Measurements from ENCODE around the gene ELK1.

ELK1 gene

DNA sequence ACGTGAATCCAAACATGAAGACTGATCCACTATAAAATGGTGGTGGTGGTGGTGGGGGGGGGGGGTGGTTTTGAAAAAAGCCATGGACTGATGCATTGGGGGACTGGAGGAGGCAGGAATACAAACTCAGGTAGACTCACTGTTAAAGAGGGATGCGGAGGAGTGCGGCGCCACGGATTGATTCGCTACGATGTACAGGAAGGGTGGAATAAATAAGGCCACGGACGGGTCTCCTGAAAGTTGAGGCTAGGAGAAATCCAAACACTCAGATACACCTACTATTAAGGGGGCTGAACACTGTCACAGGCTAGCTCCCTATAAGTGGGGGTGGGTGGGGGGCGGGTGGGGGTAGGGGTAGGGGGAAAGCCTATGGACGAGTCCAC is 591 bp downstream of the ELK1 start:
- H4K8ac ChIP-seq (ENCODE audit: low read depth, low read length) = no peak overlapping the region
- H3K4me1 ChIP-seq (ENCODE audit: control insufficient read depth in 2 of 2, insufficient read depth in 1 of 2, low read depth in 1 of 2, low read length in 2 of 2) = peaks cover 2 to 6% of the 10 kb centered on the region in 2 donors
- no peak overlapping the region for H2AFZ ChIP-seq (ENCODE audit: low read length)
- H3K23ac ChIP-seq (ENCODE audit: low read depth, low read length, poor library complexity) = no peak overlapping the region
- no peak overlapping the region for H3K14ac ChIP-seq (ENCODE audit: low read length)
- peaks cover 0 to 33% of the 10 kb centered on the region in 2 donors for H3K36me3 ChIP-seq (replicated peaks in 1 of 2; ENCODE audit: control insufficient read depth in 2 of 2, insufficient read depth in 2 of 2, low read length in 2 of 2)
- H3K4me2 ChIP-seq (ENCODE audit: insufficient read depth, low read length, poor library complexity, severe bottlenecking) = peak overlapping the region; percentile 43
- H3K9me3 ChIP-seq (replicated peaks in 1 of 2; ENCODE audit: control insufficient read depth in 2 of 2, insufficient read depth in 1 of 2, low read depth in 1 of 2, low read length in 2 of 2) = no peaks in the 10 kb centered on the region
- no peak overlapping the region for H3K18ac ChIP-seq (ENCODE audit: low read length)
- H2BK5ac ChIP-seq (ENCODE audit: low read length) = no peak overlapping the region
- no peak overlapping the region for H2AK5ac ChIP-seq (ENCODE audit: low read depth, low read length)
- peaks cover 3% of the 10 kb centered on the region for H3K79me1 ChIP-seq (ENCODE audit: low read depth, low read length)
- H2BK15ac ChIP-seq (ENCODE audit: low read length) = no peak overlapping the region
- no peak overlapping the region for H2BK120ac ChIP-seq (ENCODE audit: low read depth, low read length)
- no peak overlapping the region for H3K4ac ChIP-seq (ENCODE audit: low read length)
- H2BK12ac ChIP-seq (ENCODE audit: low read length) = no peak overlapping the region
- H3K4me3 ChIP-seq (ENCODE audit: low read length in 2 of 2) = peak overlapping the region; percentile 96 to 98
- H3K27me3 ChIP-seq (ENCODE audit: control insufficient read depth in 3 of 3, insufficient read depth in 3 of 3, low read depth in 1 of 3, low read length in 3 of 3) = peaks cover 0 to 3% (median 0%) of the 10 kb centered on the region in 3 experiments
- no peak overlapping the region for H4K91ac ChIP-seq (ENCODE audit: low read depth, low read length, poor library complexity)
- no peak overlapping the region for H3K27ac ChIP-seq (replicated peaks; ENCODE audit: low read length)
- WGBS, 2 donors (ENCODE audit: extremely low coverage in 2 of 2, insufficient read length in 2 of 2, insufficient replicate concordance in 1 of 2) = no CpG with 5 or more reads among the region's 11 CpGs
- DNase-seq (ENCODE audit: low spot score) = no peak
- H3K9ac ChIP-seq (ENCODE audit: low read depth, low read length, poor library complexity) = peak overlapping the region; percentile 60

DNA sequence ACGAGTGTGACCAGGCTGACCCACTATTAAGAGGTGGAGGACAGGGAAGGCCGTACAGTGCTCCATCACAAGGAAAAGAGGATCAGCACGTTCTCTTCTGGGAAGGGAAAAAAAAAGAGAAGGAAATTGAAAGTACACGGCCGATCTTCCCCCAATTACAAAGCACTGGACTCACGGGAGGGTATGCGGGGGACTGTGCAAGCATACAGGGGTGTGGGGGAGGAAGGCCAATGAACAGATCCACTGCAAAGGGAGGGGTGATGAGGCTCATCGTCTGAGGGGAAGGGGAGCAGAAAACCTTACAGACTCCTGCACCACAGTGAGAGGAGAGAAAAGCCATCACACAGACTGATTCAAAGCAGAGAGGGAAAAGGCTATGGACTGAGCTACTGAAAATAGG is 1.1 kb downstream of the ELK1 start:
- no peak for DNase-seq (ENCODE audit: low spot score)
- H2BK5ac ChIP-seq (ENCODE audit: low read length) = no peak overlapping the region

DNA sequence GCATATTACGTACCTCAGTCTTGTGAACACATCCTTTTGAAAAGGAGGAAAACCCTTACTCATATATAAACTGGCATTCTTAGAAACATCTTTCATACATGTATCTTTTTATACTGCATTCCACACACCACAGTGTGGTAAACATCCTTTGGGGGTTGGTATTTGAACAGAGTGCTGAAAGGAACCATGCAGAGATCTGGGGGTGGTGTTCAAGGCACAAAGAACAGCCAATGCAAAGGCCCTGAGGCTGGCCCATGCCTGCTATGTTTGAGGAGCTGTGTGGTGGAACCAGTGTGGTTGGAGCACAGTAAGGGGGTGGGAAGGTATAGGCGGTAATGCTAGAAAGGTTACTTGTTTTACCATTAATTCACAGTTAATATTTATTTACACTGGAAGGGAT is 2.0 kb downstream of the ELK1 start:
- H3K4me3 ChIP-seq (ENCODE audit: low read length in 2 of 2) = no peak overlapping the region

More for the DNA sequence above, 1.1 kb downstream of the ELK1 start:
- Histone ChIP-seq H3K27me3 (ENCODE audit: control insufficient read depth in 3 of 3, insufficient read depth in 3 of 3, low read depth in 1 of 3, low read length in 3 of 3) (peaks cover 0 to 3% (median 0%) of the 10 kb centered on the region in 3 experiments), H2AFZ (ENCODE audit: low read length) (no peak overlapping the region), H3K4ac (ENCODE audit: low read length) (no peak overlapping the region), H3K4me2 (ENCODE audit: insufficient read depth, low read length, poor library complexity, severe bottlenecking) (no peak overlapping the region), H3K4me3 (ENCODE audit: low read length in 2 of 2) (peak overlapping the region in 1 of 2 donors; percentile 96), H2BK15ac (ENCODE audit: low read length) (no peak overlapping the region), H3K23ac (ENCODE audit: low read depth, low read length, poor library complexity) (no peak overlapping the region), H3K4me1 (ENCODE audit: control insufficient read depth in 2 of 2, insufficient read depth in 1 of 2, low read depth in 1 of 2, low read length in 2 of 2) (peaks cover 2 to 6% of the 10 kb centered on the region in 2 donors), H3K9ac (ENCODE audit: low read depth, low read length, poor library complexity) (no peak overlapping the region), H3K18ac (ENCODE audit: low read length) (no peak overlapping the region), H3K79me1 (ENCODE audit: low read depth, low read length) (peaks cover 3% of the 10 kb centered on the region), H4K8ac (ENCODE audit: low read depth, low read length) (no peak overlapping the region), H2AK5ac (ENCODE audit: low read depth, low read length) (no peak overlapping the region), H3K27ac (replicated peaks; ENCODE audit: low read length) (no peak overlapping the region), H4K91ac (ENCODE audit: low read depth, low read length, poor library complexity) (no peak overlapping the region), H3K9me3 (replicated peaks in 1 of 2; ENCODE audit: control insufficient read depth in 2 of 2, insufficient read depth in 1 of 2, low read depth in 1 of 2, low read length in 2 of 2) (no peaks in the 10 kb centered on the region), H3K36me3 (replicated peaks in 1 of 2; ENCODE audit: control insufficient read depth in 2 of 2, insufficient read depth in 2 of 2, low read length in 2 of 2) (peaks cover 0 to 31% of the 10 kb centered on the region in 2 donors), H3K14ac (ENCODE audit: low read length) (no peak overlapping the region), H2BK120ac (ENCODE audit: low read depth, low read length) (no peak overlapping the region), H2BK12ac (ENCODE audit: low read length) (no peak overlapping the region)
- WGBS, 2 donors (ENCODE audit: extremely low coverage in 2 of 2, insufficient read length in 2 of 2, insufficient replicate concordance in 1 of 2) = no CpG with 5 or more reads among the region's 8 CpGs

DNA sequence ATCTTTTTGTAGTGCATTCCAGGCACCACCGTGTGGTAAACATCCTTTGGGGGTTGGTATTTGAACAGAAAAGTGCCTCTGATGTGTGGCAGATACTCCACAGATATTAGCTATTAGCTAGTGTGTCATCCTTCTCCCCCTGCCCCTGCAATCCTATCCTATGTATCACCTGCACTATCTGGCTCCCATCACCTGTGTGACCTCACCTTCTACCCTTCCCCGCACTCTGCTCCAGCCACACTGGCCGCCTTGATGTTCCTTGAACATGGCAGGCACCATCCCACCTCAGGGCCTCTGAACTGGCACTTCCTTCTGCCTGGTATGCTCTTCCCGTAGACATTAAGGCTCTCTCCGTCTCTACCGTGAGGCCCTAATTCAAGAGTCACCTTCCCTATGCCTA is 3.7 kb downstream of the ELK1 start:
- H3K18ac ChIP-seq (ENCODE audit: low read length) = no peak overlapping the region
- H3K9me3 ChIP-seq (replicated peaks in 1 of 2; ENCODE audit: control insufficient read depth in 2 of 2, insufficient read depth in 1 of 2, low read depth in 1 of 2, low read length in 2 of 2) = peaks cover 0 to 2% of the 10 kb centered on the region in 2 donors
- no peak for DNase-seq (ENCODE audit: low spot score)
- H3K4me2 ChIP-seq (ENCODE audit: insufficient read depth, low read length, poor library complexity, severe bottlenecking) = no peak overlapping the region
- no peak overlapping the region for H2BK5ac ChIP-seq (ENCODE audit: low read length)
- H3K4me3 ChIP-seq (ENCODE audit: low read length in 2 of 2) = no peak overlapping the region
- H2AK5ac ChIP-seq (ENCODE audit: low read depth, low read length) = no peak overlapping the region
- WGBS, 2 donors (ENCODE audit: extremely low coverage in 2 of 2, insufficient read length in 2 of 2, insufficient replicate concordance in 1 of 2) = no CpG with 5 or more reads among the region's 6 CpGs
- H2BK15ac ChIP-seq (ENCODE audit: low read length) = no peak overlapping the region
- H4K91ac ChIP-seq (ENCODE audit: low read depth, low read length, poor library complexity) = no peak overlapping the region
- no peak overlapping the region for H2AFZ ChIP-seq (ENCODE audit: low read length)
- H2BK120ac ChIP-seq (ENCODE audit: low read depth, low read length) = no peak overlapping the region
- no peak overlapping the region for H3K14ac ChIP-seq (ENCODE audit: low read length)
- no peak overlapping the region for H3K4ac ChIP-seq (ENCODE audit: low read length)
- no peak overlapping the region for H2BK12ac ChIP-seq (ENCODE audit: low read length)
- peaks cover 3% of the 10 kb centered on the region for H3K79me1 ChIP-seq (ENCODE audit: low read depth, low read length)
- no peak overlapping the region for H3K9ac ChIP-seq (ENCODE audit: low read depth, low read length, poor library complexity)
- peaks cover 0 to 19% of the 10 kb centered on the region in 2 donors for H3K36me3 ChIP-seq (replicated peaks in 1 of 2; ENCODE audit: control insufficient read depth in 2 of 2, insufficient read depth in 2 of 2, low read length in 2 of 2)
- no peak overlapping the region for H3K23ac ChIP-seq (ENCODE audit: low read depth, low read length, poor library complexity)
- H3K27me3 ChIP-seq (ENCODE audit: control insufficient read depth in 3 of 3, insufficient read depth in 3 of 3, low read depth in 1 of 3, low read length in 3 of 3) = no peaks in the 10 kb centered on the region
- no peak overlapping the region for H3K27ac ChIP-seq (replicated peaks; ENCODE audit: low read length)
- peaks cover 0 to 4% of the 10 kb centered on the region in 2 donors for H3K4me1 ChIP-seq (ENCODE audit: control insufficient read depth in 2 of 2, insufficient read depth in 1 of 2, low read depth in 1 of 2, low read length in 2 of 2)
- H4K8ac ChIP-seq (ENCODE audit: low read depth, low read length) = no peak overlapping the region

More for the DNA sequence above, 2.0 kb downstream of the ELK1 start:
- H3K79me1 ChIP-seq (ENCODE audit: low read depth, low read length) = peaks cover 3% of the 10 kb centered on the region
- no peak overlapping the region for H3K23ac ChIP-seq (ENCODE audit: low read depth, low read length, poor library complexity)
- DNase-seq (ENCODE audit: low spot score) = no peak
- H3K9me3 ChIP-seq (replicated peaks in 1 of 2; ENCODE audit: control insufficient read depth in 2 of 2, insufficient read depth in 1 of 2, low read depth in 1 of 2, low read length in 2 of 2) = no peaks in the 10 kb centered on the region
- peaks cover 0 to 26% of the 10 kb centered on the region in 2 donors for H3K36me3 ChIP-seq (replicated peaks in 1 of 2; ENCODE audit: control insufficient read depth in 2 of 2, insufficient read depth in 2 of 2, low read length in 2 of 2)
- H3K4me2 ChIP-seq (ENCODE audit: insufficient read depth, low read length, poor library complexity, severe bottlenecking) = no peak overlapping the region
- H2BK12ac ChIP-seq (ENCODE audit: low read length) = no peak overlapping the region
- no peak overlapping the region for H2BK15ac ChIP-seq (ENCODE audit: low read length)
- H3K18ac ChIP-seq (ENCODE audit: low read length) = no peak overlapping the region
- H2BK120ac ChIP-seq (ENCODE audit: low read depth, low read length) = no peak overlapping the region
- no peak overlapping the region for H2AK5ac ChIP-seq (ENCODE audit: low read depth, low read length)
- no peak overlapping the region for H3K4ac ChIP-seq (ENCODE audit: low read length)
- no peak overlapping the region for H3K14ac ChIP-seq (ENCODE audit: low read length)
- peaks cover 0 to under 1% (median 0%) of the 10 kb centered on the region in 3 experiments for H3K27me3 ChIP-seq (ENCODE audit: control insufficient read depth in 3 of 3, insufficient read depth in 3 of 3, low read depth in 1 of 3, low read length in 3 of 3)
- no peak overlapping the region for H4K91ac ChIP-seq (ENCODE audit: low read depth, low read length, poor library complexity)
- no peak overlapping the region for H3K9ac ChIP-seq (ENCODE audit: low read depth, low read length, poor library complexity)
- no peak overlapping the region for H3K27ac ChIP-seq (replicated peaks; ENCODE audit: low read length)
- H4K8ac ChIP-seq (ENCODE audit: low read depth, low read length) = no peak overlapping the region
- H2BK5ac ChIP-seq (ENCODE audit: low read length) = no peak overlapping the region
- no CpG with 5 or more reads among the region's 2 CpGs for WGBS, 2 donors (ENCODE audit: extremely low coverage in 2 of 2, insufficient read length in 2 of 2, insufficient replicate concordance in 1 of 2)
- H3K4me1 ChIP-seq (ENCODE audit: control insufficient read depth in 2 of 2, insufficient read depth in 1 of 2, low read depth in 1 of 2, low read length in 2 of 2) = peaks cover 2 to 6% of the 10 kb centered on the region in 2 donors
- H2AFZ ChIP-seq (ENCODE audit: low read length) = no peak overlapping the region
